ENCODE data around the gene CLCN4.

The CLCN4 gene

GRCh38 chrX:10172877-10173276, 16.1 kb downstream of the CLCN4 start:
- Histone ChIP-seq H3K27me3 (ENCODE audit: control insufficient read depth, insufficient read depth, low read length) (no peaks in the 10 kb centered on the region), H3K4me2 (ENCODE audit: low read length) (peak overlapping the region; percentile 33), H3K36me3 (ENCODE audit: control insufficient read depth, insufficient read depth, low read length) (no peaks in the 10 kb centered on the region), H3K4me3 (ENCODE audit: low read depth, low read length) (no peak overlapping the region), H3K4me1 (peaks cover 41% of the 10 kb centered on the region), H2AFZ (peak overlapping the region; percentile 34), H3K79me2 (no peaks in the 10 kb centered on the region), H3K9ac (no peak overlapping the region), H3K27ac (peak overlapping the region; percentile 86), H3K9me3 (ENCODE audit: control insufficient read depth, low read length) (no peaks in the 10 kb centered on the region)
- no peak for TF ChIP-seq CTCF (IDR thresholded peaks at IDR 0.05)

DNA sequence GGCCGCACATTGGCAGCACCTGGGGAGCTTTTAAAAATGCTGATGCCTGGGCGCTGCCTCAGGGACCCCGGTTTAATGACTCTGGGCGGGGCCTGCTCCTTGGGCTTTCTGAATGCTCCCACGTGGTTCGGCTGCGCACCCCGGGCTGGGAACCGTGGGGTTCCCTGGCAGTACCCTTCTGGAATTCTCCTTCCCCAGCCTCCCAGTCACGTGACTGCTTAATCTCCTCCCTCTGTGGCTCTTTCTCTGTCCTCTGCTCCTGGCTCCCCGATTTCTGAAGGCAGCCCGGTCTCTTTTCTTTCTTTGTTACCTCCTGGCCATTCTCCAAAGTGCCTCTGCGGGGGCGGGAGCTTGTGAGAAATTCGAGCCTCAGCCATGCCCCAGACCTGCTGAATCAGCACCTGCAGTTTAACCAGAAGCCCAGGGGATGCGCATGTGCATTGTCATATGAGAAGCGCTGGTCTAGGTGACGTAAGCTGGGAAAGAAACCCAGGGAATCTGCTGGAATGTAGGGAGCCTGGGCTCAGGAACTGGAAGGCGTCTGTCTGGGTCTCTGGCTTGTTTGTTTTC, 16.6 kb downstream of the CLCN4 start:
- Histone ChIP-seq H3K36me3 (ENCODE audit: control insufficient read depth, insufficient read depth, low read length) (no peaks in the 10 kb centered on the region), H3K9me3 (ENCODE audit: control insufficient read depth, low read length) (no peaks in the 10 kb centered on the region), H3K4me2 (ENCODE audit: low read length) (peak overlapping the region; percentile 33), H3K9ac (no peak overlapping the region), H2AFZ (peak overlapping the region; percentile 34), H3K27me3 (ENCODE audit: control insufficient read depth, insufficient read depth, low read length) (no peaks in the 10 kb centered on the region), H3K27ac (peak overlapping the region; percentile 86), H3K4me3 (ENCODE audit: low read depth, low read length) (no peak overlapping the region), H3K79me2 (no peaks in the 10 kb centered on the region), H3K4me1 (peaks cover 43% of the 10 kb centered on the region)
- no peak for TF ChIP-seq CTCF (IDR thresholded peaks at IDR 0.05)

DNA sequence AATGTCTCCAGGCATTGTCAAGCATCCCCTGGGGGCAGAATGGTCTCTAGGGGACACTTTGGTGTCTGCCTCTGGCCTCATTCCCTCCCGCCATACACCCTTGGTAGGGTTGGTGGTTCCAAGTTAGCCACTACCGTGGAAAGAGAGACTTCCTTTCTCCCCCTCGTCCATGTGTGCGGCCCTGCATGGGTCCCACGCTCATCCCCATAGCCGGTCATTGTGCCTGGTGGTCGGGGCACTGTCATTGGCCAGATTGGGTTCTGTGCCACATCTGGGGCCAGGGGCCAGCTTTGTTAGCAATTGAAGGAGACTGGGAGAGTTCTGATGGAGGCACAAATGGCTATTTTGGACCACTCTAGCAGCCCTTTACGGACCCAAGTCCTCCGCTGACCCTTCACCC, 17.3 kb downstream of the CLCN4 start:
- TF ChIP-seq CTCF (IDR thresholded peaks at IDR 0.05): no peak
- H3K4me3 ChIP-seq (ENCODE audit: low read depth, low read length): no peak overlapping the region
- H3K36me3 ChIP-seq (ENCODE audit: control insufficient read depth, insufficient read depth, low read length): no peaks in the 10 kb centered on the region
- H2AFZ ChIP-seq: no peak overlapping the region
- H3K9ac ChIP-seq: no peak overlapping the region
- no peak overlapping the region for H3K4me2 ChIP-seq (ENCODE audit: low read length)
- no peaks in the 10 kb centered on the region for H3K9me3 ChIP-seq (ENCODE audit: control insufficient read depth, low read length)
- peak overlapping the region; percentile 86 for H3K27ac ChIP-seq
- no peaks in the 10 kb centered on the region for H3K27me3 ChIP-seq (ENCODE audit: control insufficient read depth, insufficient read depth, low read length)
- peaks cover 40% of the 10 kb centered on the region for H3K4me1 ChIP-seq
- H3K79me2 ChIP-seq: no peaks in the 10 kb centered on the region

DNA sequence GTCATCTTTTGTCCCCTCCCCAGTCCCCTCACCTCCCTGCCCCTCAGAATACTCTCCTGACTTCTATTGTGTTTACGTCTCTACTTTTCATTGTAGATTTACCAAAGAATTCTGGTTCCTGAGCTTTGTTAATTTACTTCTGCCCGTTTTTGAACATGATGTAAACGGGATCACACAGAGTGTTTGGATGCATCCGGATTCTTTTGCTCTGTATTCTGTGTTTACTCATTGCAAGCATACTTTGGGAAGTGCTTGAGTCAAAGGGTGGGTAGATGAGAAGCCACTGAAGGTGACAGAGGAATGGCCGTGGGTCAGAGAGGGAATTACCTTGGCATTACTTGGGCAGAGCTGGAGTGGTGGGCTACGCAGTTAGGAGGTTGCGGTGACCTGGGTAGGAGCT, 18.0 kb downstream of the CLCN4 start:
- Histone ChIP-seq H3K4me1 (peaks cover 38% of the 10 kb centered on the region), H3K9ac (no peak overlapping the region), H3K27ac (peak overlapping the region; percentile 86)

More for the DNA sequence above, 18.0 kb downstream of the CLCN4 start:
- no peak overlapping the region for H3K4me3 ChIP-seq (ENCODE audit: low read depth, low read length)
- H3K79me2 ChIP-seq: no peaks in the 10 kb centered on the region
- H3K36me3 ChIP-seq (ENCODE audit: control insufficient read depth, insufficient read depth, low read length): no peaks in the 10 kb centered on the region
- H2AFZ ChIP-seq: peak overlapping the region; percentile 13
- no peak for TF ChIP-seq CTCF (IDR thresholded peaks at IDR 0.05)
- H3K9me3 ChIP-seq (ENCODE audit: control insufficient read depth, low read length): no peaks in the 10 kb centered on the region
- no peaks in the 10 kb centered on the region for H3K27me3 ChIP-seq (ENCODE audit: control insufficient read depth, insufficient read depth, low read length)
- no peak overlapping the region for H3K4me2 ChIP-seq (ENCODE audit: low read length)

All from parathyroid adenoma (tissue), 2 donors.